Subcutaneous adipose tissue (tissue), 4 donors: ENCODE data around the gene LCT. TPM values are rescaled to one million over a fixed set of nuclear protein-coding genes. Genes with fewer than 3 reads are reported as not detected.

Source experiments
- CTCF ChIP-seq: fragments of 450-650 bp; IDR thresholded peaks from one replicate; pipeline ENCODE4 v1.5.1; 2016; ENCODE audit warnings: low read depth, mild to moderate bottlenecking, control low read depth, antibody characterized with exemption, moderate library complexity
- total RNA-seq, 4 donors: library from RNA; depleted of rRNA; stranded (reverse); fragments of >200 nt; gene quantifications; one replicate each; pipeline ENCODE4 v1.1.0, GENCODE V29; 2016

LCT gene
- total RNA-seq, 4 donors from 2014 or later, result not detected

GRCh38 chr2:135831180-135831812, 5.7 kb downstream of the LCT start:
- TF ChIP-seq CTCF, result no peak

GRCh38 chr2:135829378-135830135, 7.4 kb downstream of the LCT start:
- TF ChIP-seq CTCF, result no peak

GRCh38 chr2:135826544-135826943, 10.4 kb downstream of the LCT start:
- no peak for TF ChIP-seq CTCF

DNA sequence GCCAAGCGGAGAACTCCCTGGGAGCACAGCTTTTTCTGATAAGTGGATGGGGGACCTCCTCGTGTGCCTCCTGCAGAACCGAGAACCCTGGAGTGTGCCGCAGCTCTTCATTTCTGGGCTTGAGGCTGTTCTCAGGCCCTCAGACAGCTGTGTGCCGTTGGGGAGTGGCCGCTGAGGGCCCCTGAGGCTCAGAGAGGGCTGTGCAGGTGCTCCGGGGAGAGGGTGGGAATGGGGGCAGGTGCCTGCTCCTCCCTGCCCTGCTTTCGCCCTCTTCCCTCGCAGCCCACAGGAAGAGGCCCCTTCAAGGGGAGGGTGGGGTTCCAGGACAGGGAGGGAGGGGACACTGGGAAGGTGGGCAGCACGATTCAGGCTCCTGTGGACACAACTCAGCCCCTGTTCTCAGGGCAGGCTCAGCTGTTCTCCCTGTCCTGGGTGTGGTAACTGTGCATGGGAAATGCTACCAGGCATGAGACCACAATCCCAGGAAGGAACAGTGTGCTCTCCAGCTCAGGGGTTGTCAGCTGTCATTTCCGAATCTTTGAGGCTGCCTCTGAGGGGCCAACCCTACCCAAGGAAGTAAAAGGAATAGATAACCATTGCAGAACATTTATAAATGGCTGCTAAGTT, 11.3 kb downstream of the LCT start:
- no peak for TF ChIP-seq CTCF

DNA sequence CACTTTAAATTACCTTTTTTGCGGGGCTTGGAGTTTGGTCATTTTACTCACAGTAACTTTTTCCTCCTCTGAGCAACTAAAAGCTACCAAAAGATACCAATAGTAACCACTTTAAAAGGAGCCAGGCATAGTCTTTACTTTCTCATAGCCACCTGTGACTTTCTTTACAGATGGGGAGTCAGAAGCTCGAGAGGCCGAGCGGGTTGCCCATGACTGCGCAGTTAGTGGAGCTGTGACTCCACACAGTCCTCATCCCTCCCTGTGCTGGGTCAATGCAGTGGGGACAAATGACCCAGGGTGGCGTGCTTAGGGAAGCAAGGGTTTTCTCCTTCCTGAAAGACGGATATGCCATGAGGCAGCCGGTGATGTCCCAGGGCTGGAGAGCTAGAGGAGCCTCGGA, 11.9 kb downstream of the LCT start:
- no peak for TF ChIP-seq CTCF

DNA sequence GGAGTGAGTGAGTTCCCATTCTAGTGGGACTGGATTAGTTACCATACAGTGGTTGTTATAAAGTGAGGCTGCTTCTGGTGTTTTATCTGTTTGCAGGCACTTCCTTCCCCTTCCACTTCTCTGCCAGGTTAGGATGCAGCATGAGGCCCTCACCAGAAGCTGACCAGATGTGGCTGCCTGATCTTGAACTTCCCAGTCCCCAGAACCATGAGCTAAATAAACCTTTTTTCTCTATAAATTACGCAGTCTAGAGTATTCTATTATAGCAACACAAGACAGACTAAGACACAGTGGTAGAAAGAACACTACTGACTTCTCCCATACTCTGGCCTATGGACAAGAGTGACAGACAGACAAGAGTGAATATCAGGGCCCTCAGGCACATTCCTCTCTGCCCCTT, 14.1 kb downstream of the LCT start:
- no peak for TF ChIP-seq CTCF

GRCh38 chr2:135821190-135821589, 15.8 kb downstream of the LCT start:
- no peak for TF ChIP-seq CTCF
